ENCODE measurements around the gene CSPG5. TPM values are rescaled to one million over a fixed set of nuclear protein-coding genes. Genes with fewer than 3 reads are reported as not detected.

CSPG5 gene, protein sequence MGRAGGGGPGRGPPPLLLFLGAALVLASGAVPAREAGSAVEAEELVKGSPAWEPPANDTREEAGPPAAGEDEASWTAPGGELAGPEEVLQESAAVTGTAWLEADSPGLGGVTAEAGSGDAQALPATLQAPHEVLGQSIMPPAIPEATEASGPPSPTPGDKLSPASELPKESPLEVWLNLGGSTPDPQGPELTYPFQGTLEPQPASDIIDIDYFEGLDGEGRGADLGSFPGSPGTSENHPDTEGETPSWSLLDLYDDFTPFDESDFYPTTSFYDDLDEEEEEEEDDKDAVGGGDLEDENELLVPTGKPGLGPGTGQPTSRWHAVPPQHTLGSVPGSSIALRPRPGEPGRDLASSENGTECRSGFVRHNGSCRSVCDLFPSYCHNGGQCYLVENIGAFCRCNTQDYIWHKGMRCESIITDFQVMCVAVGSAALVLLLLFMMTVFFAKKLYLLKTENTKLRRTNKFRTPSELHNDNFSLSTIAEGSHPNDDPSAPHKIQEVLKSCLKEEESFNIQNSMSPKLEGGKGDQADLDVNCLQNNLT
- total RNA-seq: under 1 TPM; 0.20 to 0.42 TPM
- polyA plus RNA-seq: not detected

DNA sequence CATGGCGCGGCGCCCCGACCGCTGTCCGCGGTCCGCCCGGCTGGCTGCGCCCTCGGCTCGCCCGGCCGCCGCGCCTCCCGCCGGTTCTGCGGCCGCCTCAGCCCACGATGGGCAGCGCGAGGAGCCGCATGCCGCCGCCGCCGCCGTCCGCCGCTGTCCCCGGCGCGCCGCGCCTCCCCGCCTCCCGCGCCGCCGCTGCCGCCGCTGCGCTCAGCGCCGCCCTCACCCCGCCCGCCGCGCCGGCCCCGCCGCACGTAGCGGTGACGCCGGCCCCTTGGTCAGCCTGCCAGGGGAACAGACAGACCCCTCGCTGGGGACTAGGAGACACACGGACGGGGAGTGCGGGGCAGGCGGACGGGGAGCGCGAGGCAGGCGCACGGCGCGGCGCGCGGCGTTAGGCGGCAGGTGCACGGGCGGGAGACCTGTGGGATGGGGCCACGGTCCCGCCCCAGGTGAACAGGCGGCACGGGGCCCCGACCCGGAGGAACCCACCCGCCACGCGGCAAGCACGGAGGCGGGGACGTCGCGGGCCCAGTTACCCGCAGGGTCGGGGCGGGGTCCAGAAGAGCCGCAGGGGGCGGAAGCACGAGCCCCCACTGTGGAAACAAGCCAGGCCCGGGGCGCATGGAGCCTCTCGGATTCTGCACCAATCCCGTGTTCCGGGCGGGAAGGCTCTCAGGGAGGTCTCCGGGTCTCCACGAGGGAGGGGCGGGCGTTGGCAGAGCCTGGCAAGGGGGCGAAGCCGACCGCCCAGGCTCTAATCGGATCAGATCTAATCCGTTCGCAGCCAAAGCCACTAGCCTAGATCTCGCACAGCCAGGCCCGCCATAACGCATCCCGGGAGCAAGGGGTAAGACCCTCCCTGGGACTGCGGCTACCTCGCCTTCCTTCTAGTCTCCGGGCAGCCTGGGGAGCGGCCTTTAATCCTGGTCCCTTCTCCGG, at the start of gene CSPG5:
Gene CSPG5 (minus strand): TSS at position 175 of the 942 bp plus-strand sequence. CDS start 172 bp downstream, at position 3.
- no peak within 1 kb of the TSS for H3K27ac Mint-ChIP-seq
- Histone ChIP-seq H3K27ac (ENCODE audit: low read depth, low read length) (no peak within 1 kb of the TSS), H3K4me3 (ENCODE audit: low read length in 2 of 2) (peak within 1 kb of the TSS in 1 of 2 donors; percentile 52), H3K9me3 (ENCODE audit: control insufficient read depth in 1 of 2, low read length in 2 of 2) (no peaks in the 10 kb centered on the region), H3K36me3 (ENCODE audit: insufficient read depth, low read length) (no peaks in the 10 kb centered on the region), H3K27me3 (ENCODE audit: insufficient read depth, low read length) (peaks cover 16% of the 10 kb centered on the region), H3K4me1 (ENCODE audit: insufficient read depth, low read length) (peaks cover 12% of the 10 kb centered on the region)
- H3K36me3 Mint-ChIP-seq: no peaks in the 10 kb centered on the region
- DNase-seq: peak in 4 of 5 donors; percentile 13 to 24 (median 20)
- H3K4me1 Mint-ChIP-seq: peaks cover 0 to 8% (median under 1%) of the 10 kb centered on the region in 4 donors
- POLR2A ChIA-PET (ENCODE audit: partially characterized antibody): interaction anchor here (1.5 kb wide), 1 partner anchor 21 kb away, joined by 4 read pairs; no protein-coding TSS in a partner anchor
- CTCF ChIA-PET (ENCODE audit: partially characterized antibody): no interaction called here
- H3K4me3 Mint-ChIP-seq: peak within 1 kb of the TSS; percentile 46 to 85 (median 66)
- H3K27me3 Mint-ChIP-seq: peaks cover 11% of the 10 kb centered on the region in 2 donors
- no peaks in the 10 kb centered on the region for H3K9me3 Mint-ChIP-seq
- intact Hi-C loops (cut with micrococcal nuclease): no loop called here

DNA sequence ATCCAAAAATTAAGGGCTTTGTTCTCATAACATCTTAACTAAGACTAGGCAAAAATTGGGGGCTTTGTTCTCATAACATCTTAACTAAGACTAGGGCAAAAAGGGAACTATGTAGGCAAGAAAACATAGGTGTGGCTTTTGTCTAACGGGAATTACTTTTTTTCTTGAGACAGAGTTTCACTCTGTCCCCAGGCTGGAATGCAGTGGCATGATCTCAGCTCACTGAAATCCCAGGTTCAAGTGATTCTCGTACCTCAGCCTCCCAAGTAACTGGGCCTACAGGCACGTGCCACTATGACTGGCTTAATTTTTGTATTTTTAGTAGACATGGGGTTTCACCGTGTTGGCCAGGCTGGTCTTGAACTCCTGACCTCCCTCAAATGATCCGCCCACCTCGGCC, 49.8 kb upstream of the CSPG5 start:
- intact Hi-C loops (cut with micrococcal nuclease): no loop called here

DNA sequence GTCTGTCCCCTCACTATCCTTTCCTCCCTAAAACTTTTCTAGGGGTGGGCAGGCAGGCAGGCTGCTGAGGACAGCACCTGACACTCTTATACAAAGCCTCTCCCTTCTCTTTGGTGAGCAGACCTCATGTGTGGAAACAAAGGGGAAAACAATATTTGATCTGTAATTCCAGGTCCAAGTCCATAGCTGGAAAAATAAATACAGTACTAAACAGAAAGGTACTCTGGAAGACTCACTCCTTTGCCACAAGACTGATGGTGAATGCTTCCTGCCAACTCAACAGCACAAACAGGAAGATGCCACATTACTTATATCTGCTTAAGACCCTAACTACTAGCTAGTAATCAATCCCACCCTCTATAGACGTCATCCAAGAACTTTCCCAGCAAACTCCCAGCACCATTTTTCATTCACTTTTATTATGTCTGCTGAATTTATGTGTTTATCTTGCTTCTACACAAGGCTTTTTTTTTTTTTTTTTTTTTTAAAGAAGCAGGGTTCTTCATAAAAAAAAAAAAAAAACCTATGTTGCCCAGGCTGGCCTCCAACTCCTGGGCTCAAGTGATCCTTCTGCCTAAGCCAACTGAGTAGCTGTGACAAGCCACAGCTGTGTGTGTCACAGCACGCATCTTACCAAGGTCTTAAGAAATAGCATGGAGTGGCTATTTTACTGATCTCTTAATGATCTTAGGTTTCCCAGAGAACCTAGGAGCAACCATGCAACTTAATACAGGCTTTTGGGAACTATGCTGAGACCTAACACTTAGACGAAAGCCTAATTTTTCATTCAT, 44.2 kb upstream of the CSPG5 start:
- Histone ChIP-seq H3K4me3 (ENCODE audit: low read length in 2 of 2) (no peak overlapping the region), H3K4me1 (ENCODE audit: insufficient read depth, low read length) (no peaks in the 10 kb centered on the region), H3K27ac (ENCODE audit: low read depth, low read length) (no peak overlapping the region), H3K9me3 (ENCODE audit: control insufficient read depth in 1 of 2, low read length in 2 of 2) (no peaks in the 10 kb centered on the region), H3K27me3 (ENCODE audit: insufficient read depth, low read length) (no peaks in the 10 kb centered on the region), H3K36me3 (ENCODE audit: insufficient read depth, low read length) (peaks cover 34% of the 10 kb centered on the region)
- Mint-ChIP-seq H3K9me3 (no peaks in the 10 kb centered on the region), H3K27ac (peak overlapping the region in 3 of 7 donors; percentile 6 to 37 (median 6)), H3K36me3 (peaks cover 55 to 61% of the 10 kb centered on the region in 2 donors), H3K4me1 (peaks cover 0 to 4% (median 0%) of the 10 kb centered on the region in 4 donors), H3K4me3 (no peak overlapping the region), H3K27me3 (no peaks in the 10 kb centered on the region)
- ChIA-PET CTCF (ENCODE audit: partially characterized antibody) (interaction anchor here (1.0 kb wide), 1 partner anchor 11 kb away, joined by 3 read pairs; no protein-coding TSS in a partner anchor), POLR2A (ENCODE audit: partially characterized antibody) (no interaction called here)
- no peak for DNase-seq
- intact Hi-C loops (cut with micrococcal nuclease): no loop called here

More for the DNA sequence above, 49.8 kb upstream of the CSPG5 start:
- H3K27me3 Mint-ChIP-seq: no peaks in the 10 kb centered on the region
- no peak overlapping the region for H3K4me3 Mint-ChIP-seq
- peaks cover 0 to 3% (median 0%) of the 10 kb centered on the region in 4 donors for H3K4me1 Mint-ChIP-seq
- DNase-seq: no peak
- Histone ChIP-seq H3K36me3 (ENCODE audit: insufficient read depth, low read length) (peaks cover 51% of the 10 kb centered on the region), H3K27me3 (ENCODE audit: insufficient read depth, low read length) (no peaks in the 10 kb centered on the region), H3K27ac (ENCODE audit: low read depth, low read length) (no peak overlapping the region), H3K9me3 (ENCODE audit: control insufficient read depth in 1 of 2, low read length in 2 of 2) (no peaks in the 10 kb centered on the region), H3K4me1 (ENCODE audit: insufficient read depth, low read length) (no peaks in the 10 kb centered on the region), H3K4me3 (ENCODE audit: low read length in 2 of 2) (no peak overlapping the region)
- CTCF ChIA-PET (ENCODE audit: partially characterized antibody): interaction anchor here (1.8 kb wide), 1 partner anchor 106 kb away, joined by 4 read pairs; no protein-coding TSS in a partner anchor
- H3K36me3 Mint-ChIP-seq: peaks cover 56 to 67% of the 10 kb centered on the region in 2 donors
- peak overlapping the region in 2 of 7 donors; percentile 68 to 74 for H3K27ac Mint-ChIP-seq
- POLR2A ChIA-PET (ENCODE audit: partially characterized antibody): interaction anchor here (1.7 kb wide), 1 partner anchor 11 kb away, joined by 8 read pairs; no protein-coding TSS in a partner anchor
- H3K9me3 Mint-ChIP-seq: no peaks in the 10 kb centered on the region

DNA sequence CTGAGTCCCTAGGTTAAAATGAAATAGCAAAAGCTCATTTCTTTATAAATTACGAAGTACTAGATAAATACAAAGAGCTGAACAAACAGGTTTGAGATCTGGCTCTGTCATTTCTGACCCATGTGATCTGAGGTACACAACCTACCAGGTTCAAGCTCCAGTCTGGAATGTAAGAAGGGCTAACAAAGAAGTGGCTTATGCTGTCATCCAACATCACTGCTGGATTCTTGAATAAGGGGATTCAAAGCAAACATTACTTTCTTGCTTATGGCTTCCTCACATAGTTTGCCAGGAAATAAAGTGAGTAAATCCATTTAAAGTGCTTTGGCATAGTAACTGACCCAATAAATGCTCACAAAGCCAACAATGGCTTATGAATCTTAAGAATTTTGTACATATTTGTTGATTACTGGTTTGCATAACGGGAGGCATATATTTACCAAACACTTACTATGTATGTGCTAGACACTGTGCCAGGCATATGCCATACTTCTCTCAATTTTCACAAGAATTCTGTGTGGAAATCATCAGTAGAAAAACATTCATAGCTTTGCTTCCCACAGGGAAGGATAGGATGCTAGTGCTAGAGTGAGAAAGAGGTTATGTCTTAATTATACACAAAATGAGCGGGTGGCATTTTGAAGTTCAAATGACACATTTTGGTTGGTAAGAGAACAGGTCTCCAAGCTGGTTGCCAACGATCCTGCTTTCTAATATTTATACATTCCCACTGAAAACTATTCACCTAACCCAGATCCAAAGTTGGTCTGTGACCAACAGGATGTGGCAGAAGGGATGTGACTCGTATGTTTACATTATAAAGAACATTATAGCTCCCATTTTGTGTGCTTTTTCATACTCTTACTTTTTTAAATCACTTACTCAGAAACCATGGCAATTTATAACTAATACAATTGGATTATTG, 38.7 kb upstream of the CSPG5 start:
- ChIA-PET POLR2A (ENCODE audit: partially characterized antibody) (interaction anchor here (2.6 kb wide), 1 partner anchor 10 kb away, joined by 8 read pairs; no protein-coding TSS in a partner anchor), CTCF (ENCODE audit: partially characterized antibody) (interaction anchor here (1.8 kb wide), 1 partner anchor 8 kb away, joined by 7 read pairs; no protein-coding TSS in a partner anchor)
- Histone ChIP-seq H3K27me3 (ENCODE audit: insufficient read depth, low read length) (no peaks in the 10 kb centered on the region), H3K4me3 (ENCODE audit: low read length in 2 of 2) (no peak overlapping the region), H3K27ac (ENCODE audit: low read depth, low read length) (no peak overlapping the region), H3K36me3 (ENCODE audit: insufficient read depth, low read length) (peaks cover 36% of the 10 kb centered on the region), H3K9me3 (ENCODE audit: control insufficient read depth in 1 of 2, low read length in 2 of 2) (no peaks in the 10 kb centered on the region), H3K4me1 (ENCODE audit: insufficient read depth, low read length) (no peaks in the 10 kb centered on the region)
- H3K9me3 Mint-ChIP-seq: no peaks in the 10 kb centered on the region
- intact Hi-C loops (cut with micrococcal nuclease): no loop called here
- H3K27me3 Mint-ChIP-seq: no peaks in the 10 kb centered on the region
- H3K4me3 Mint-ChIP-seq: no peak overlapping the region
- peaks cover 46 to 52% of the 10 kb centered on the region in 2 donors for H3K36me3 Mint-ChIP-seq
- DNase-seq: no peak
- peaks cover 0 to 2% (median 0%) of the 10 kb centered on the region in 4 donors for H3K4me1 Mint-ChIP-seq
- H3K27ac Mint-ChIP-seq: peak overlapping the region in 2 of 7 donors; percentile 8 to 30

DNA sequence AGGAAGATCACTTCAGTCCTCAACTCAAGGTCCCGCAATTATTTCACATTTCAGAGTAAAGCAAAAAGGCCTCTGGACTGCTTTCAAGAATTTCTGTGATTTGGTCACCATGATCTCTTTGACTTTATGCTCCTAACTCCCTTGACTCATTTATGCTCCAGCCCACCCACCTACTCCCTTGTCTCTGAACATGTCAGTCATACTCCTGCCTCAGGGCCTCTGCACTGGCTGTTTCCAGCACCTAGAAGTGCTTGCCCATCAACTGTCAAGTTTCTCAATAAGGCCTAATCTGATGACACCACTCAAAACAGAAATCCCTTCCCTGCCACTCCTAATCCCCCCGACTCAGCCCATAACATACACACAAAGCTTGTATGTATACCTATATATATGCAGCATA, 36.1 kb upstream of the CSPG5 start:
- Histone ChIP-seq H3K27me3 (ENCODE audit: insufficient read depth, low read length) (no peaks in the 10 kb centered on the region), H3K4me1 (ENCODE audit: insufficient read depth, low read length) (no peaks in the 10 kb centered on the region), H3K4me3 (ENCODE audit: low read length in 2 of 2) (no peak overlapping the region), H3K27ac (ENCODE audit: low read depth, low read length) (no peak overlapping the region), H3K9me3 (ENCODE audit: control insufficient read depth in 1 of 2, low read length in 2 of 2) (no peaks in the 10 kb centered on the region), H3K36me3 (ENCODE audit: insufficient read depth, low read length) (peaks cover 40% of the 10 kb centered on the region)
- H3K9me3 Mint-ChIP-seq: no peaks in the 10 kb centered on the region
- H3K4me1 Mint-ChIP-seq: no peaks in the 10 kb centered on the region
- no peak for DNase-seq
- ChIA-PET POLR2A (ENCODE audit: partially characterized antibody) (no interaction called here), CTCF (ENCODE audit: partially characterized antibody) (no interaction called here)
- intact Hi-C loops (cut with micrococcal nuclease): no loop called here
- no peaks in the 10 kb centered on the region for H3K27me3 Mint-ChIP-seq
- no peak overlapping the region for H3K4me3 Mint-ChIP-seq
- no peak overlapping the region for H3K27ac Mint-ChIP-seq
- H3K36me3 Mint-ChIP-seq: peaks cover 51 to 56% of the 10 kb centered on the region in 2 donors

DNA sequence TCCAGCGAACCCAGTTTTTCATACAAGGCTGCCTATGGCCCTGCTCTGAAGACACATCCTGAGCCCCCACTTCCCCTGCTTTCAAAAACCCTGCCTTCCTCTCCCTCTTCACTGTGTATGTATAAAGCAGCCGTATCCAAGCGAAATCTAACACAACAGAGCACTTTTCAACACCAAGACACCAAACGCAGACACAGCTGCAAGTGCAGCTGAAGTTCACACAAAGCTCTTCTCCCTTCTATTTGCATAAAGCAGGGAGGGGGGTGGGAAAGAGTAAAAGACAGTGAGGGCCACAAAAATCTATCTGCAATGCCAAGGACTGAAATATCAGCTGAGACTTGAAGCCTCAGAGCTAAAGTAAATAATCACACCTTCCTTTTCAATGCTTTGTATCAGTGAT, 35.1 kb upstream of the CSPG5 start:
- no peaks in the 10 kb centered on the region for H3K4me1 ChIP-seq (ENCODE audit: insufficient read depth, low read length)
- no peaks in the 10 kb centered on the region for H3K9me3 ChIP-seq (ENCODE audit: control insufficient read depth in 1 of 2, low read length in 2 of 2)
- Mint-ChIP-seq H3K27ac (no peak overlapping the region), H3K27me3 (no peaks in the 10 kb centered on the region), H3K36me3 (peaks cover 48 to 55% of the 10 kb centered on the region in 2 donors), H3K4me1 (no peaks in the 10 kb centered on the region), H3K9me3 (no peaks in the 10 kb centered on the region), H3K4me3 (no peak overlapping the region)
- no peak overlapping the region for H3K27ac ChIP-seq (ENCODE audit: low read depth, low read length)
- ChIA-PET CTCF (ENCODE audit: partially characterized antibody) (interaction anchor here (0.6 kb wide), 1 partner anchor 13 kb away, joined by 6 read pairs; no protein-coding TSS in a partner anchor), POLR2A (ENCODE audit: partially characterized antibody) (no interaction called here)
- no peaks in the 10 kb centered on the region for H3K27me3 ChIP-seq (ENCODE audit: insufficient read depth, low read length)
- no peak for DNase-seq
- H3K4me3 ChIP-seq (ENCODE audit: low read length in 2 of 2): no peak overlapping the region
- intact Hi-C loops (cut with micrococcal nuclease): no loop called here
- peaks cover 37% of the 10 kb centered on the region for H3K36me3 ChIP-seq (ENCODE audit: insufficient read depth, low read length)

All from CD4-positive, alpha-beta memory T cell (primary cell).